ENCODE results near the gene ATAT1. TPM values are rescaled to one million over a fixed set of nuclear protein-coding genes. Genes with fewer than 3 reads are reported as not detected.
A peak's percentile ranks its signal among the peaks of the same experiment; 100 is the strongest.

The ATAT1 gene
- total and polyA plus RNA-seq, 2 of the 4 experiments (the other 2 are of a cell fraction), result 5.6 to 15.5 TPM

GRCh38 chr6:30647242-30648116 is 20.8 kb downstream of the ATAT1 start:
- Histone ChIP-seq H3K4ac (ENCODE audit: low read depth, low read length) (peak overlapping the region; percentile 34), H3K27me3 (ENCODE audit: control insufficient read depth, insufficient read depth, low read length) (no peaks in the 10 kb centered on the region), H4K5ac (ENCODE audit: low read depth, low read length) (peak overlapping the region; percentile 75), H2BK5ac (ENCODE audit: low read depth, low read length, poor library complexity, severe bottlenecking) (peak overlapping the region; percentile 79), H2AK5ac (ENCODE audit: low read depth, low read length) (peak overlapping the region; percentile 45), H3K27ac (ENCODE audit: insufficient read depth, low read length) (peak overlapping the region; percentile 86), H3K9me3 (ENCODE audit: control insufficient read depth, insufficient read depth, low read length) (no peaks in the 10 kb centered on the region), H3K36me3 (ENCODE audit: control insufficient read depth, insufficient read depth, low read length) (peaks cover 34% of the 10 kb centered on the region), H2AFZ (replicated peaks; ENCODE audit: low read length, poor library complexity) (peak overlapping the region; percentile 99), H3K14ac (replicated peaks; ENCODE audit: low read depth, low read length) (peak overlapping the region; percentile 49), H4K8ac (ENCODE audit: low read depth in 2 of 2, low read length in 2 of 2) (peak overlapping the region; percentile 53 to 81; a peak in 3 of 4 replicates), H2BK120ac (ENCODE audit: low read depth, low read length) (no peak overlapping the region), H3K9me1 (ENCODE audit: insufficient read depth, low read length) (no peaks in the 10 kb centered on the region; the same call in 1 of the 2 replicates), H3K79me1 (ENCODE audit: low read depth in 1 of 2, low read length in 2 of 2) (peaks cover 9 to 40% of the 10 kb centered on the region in 2 experiments), H4K20me1 (ENCODE audit: insufficient read depth, low read length) (peaks cover 4% of the 10 kb centered on the region; the same call in 1 of the 2 replicates), H3K4me3 (ENCODE audit: insufficient read depth, low read depth, low read length) (peak overlapping the region; percentile 93), H3K23ac (ENCODE audit: low read depth, low read length) (peak overlapping the region; percentile 61), H3K18ac (ENCODE audit: low read depth, low read length) (peak overlapping the region; percentile 1; the same call in 1 of the 2 replicates), H2BK20ac (ENCODE audit: low read depth, low read length) (no peak overlapping the region), H4K91ac (ENCODE audit: insufficient read depth, low read depth, low read length) (peak overlapping the region; percentile 68; the same call in 1 of the 2 replicates), H3K4me2 (ENCODE audit: low read depth, low read length) (peak overlapping the region; percentile 93), H3K56ac (ENCODE audit: extremely low read depth, insufficient read depth, low read length) (peak overlapping the region; percentile 60), H2AK9ac (replicated peaks; ENCODE audit: low read depth, low read length, poor library complexity) (peak overlapping the region; percentile 95), H2BK15ac (ENCODE audit: low read depth, low read length) (no peak overlapping the region; the same call in 2 of the 3 replicates), H3K4me1 (ENCODE audit: control insufficient read depth, insufficient read depth, low read length) (no peaks in the 10 kb centered on the region), H3K9ac (ENCODE audit: low read depth, low read length) (peak overlapping the region; percentile 85)
- WGBS, 2 experiments (ENCODE audit: extremely low coverage in 2 of 2, insufficient read length in 1 of 2), result 0% methylated on average over 21 of the region's 78 CpGs; no CpG with 5 or more reads in 1 of the 2 experiments
- in situ Hi-C loops (cut with MboI; ENCODE audit: low sequenced_read_pairs), result no loop called here
- TF ChIP-seq FOS (IDR thresholded peaks at IDR 0.05; ENCODE audit: low read depth, low read length) (no peak), CEBPB (IDR thresholded peaks at IDR 0.05; ENCODE audit: low read depth, low read length) (no peak), CHD1 (IDR thresholded peaks at IDR 0.05; ENCODE audit: low read depth, low read length) (no peak), USF2 (IDR thresholded peaks at IDR 0.05; ENCODE audit: low read depth, low read length) (no peak)
- ChIA-PET POLR2A (ENCODE audit: unreplicated experiment) (no interaction called here), CTCF (interaction anchor here (0.7 kb wide), 1 partner anchor 28 kb away, joined by 3 read pairs; no protein-coding TSS in a partner anchor)
- dilution Hi-C loops (cut with HindIII; ENCODE audit: low sequenced_read_pairs, unreplicated experiment), result no loop called here
- ATAC-seq (ENCODE audit: low read depth) (peak; percentile 79), DNase-seq (peak; percentile 26)
- no TSS peak for BruUV-seq (replicated peaks)
- intact Hi-C loops (cut with micrococcal nuclease), result no loop called here
